ENCODE measurements around the gene PLAAT2. TPM values are rescaled to one million over a fixed set of nuclear protein-coding genes. Genes with fewer than 3 reads are reported as not detected.

Gene PLAAT2
- total and polyA plus RNA-seq, 12 donors = 0.35 to 3.7 TPM; not detected in 10

- H3K4me3 ChIP-seq = peak within 1 kb of the TSS; percentile 26 to 61 (median 54)
- H3K9me3 ChIP-seq = no peaks in the 10 kb centered on the region
- no peaks in the 10 kb centered on the region for H3K27me3 ChIP-seq
- WGBS, 2 donors = 19 to 31% methylated on average over 10 of the region's 10 CpGs
- ATAC-seq = peak; percentile 54 to 75 (median 64)
- peak in 2 of 9 donors; percentile 5 to 9 for TF ChIP-seq CTCF (IDR thresholded peaks at IDR 0.05)
- H3K27ac ChIP-seq = peak within 1 kb of the TSS; percentile 66 to 95 (median 85)
- peak; percentile 21 to 31 for DNase-seq
- peaks cover 0 to 25% (median 0%) of the 10 kb centered on the region in 9 donors for H3K36me3 ChIP-seq
- H3K4me1 ChIP-seq = peaks cover 8 to 79% (median 27%) of the 10 kb centered on the region in 9 donors
- intact Hi-C loops (cut with DNase I) = loop anchor here in 2 of 10 donors (1.0 to 10.0 kb wide), 3 partner anchors 41 to 78 kb away; partner anchors contain the start of gene PLAAT3 (in 2 of the 2)
These were observed 26.4 kb downstream of the PLAAT2 start, which contains the start of gene PLAAT4 for GRCh38 chr11:63536669-63537292. Gene PLAAT4, plus strand, starts transcription at chr11:63536808. Its CDS starts 61 bp downstream, at chr11:63536869.

- Histone ChIP-seq H3K27me3 (no peaks in the 10 kb centered on the region), H3K36me3 (peaks cover 0 to 16% (median 0%) of the 10 kb centered on the region in 9 donors), H3K4me3 (no peak overlapping the region), H3K9me3 (no peaks in the 10 kb centered on the region), H3K4me1 (peaks cover 8 to 76% (median 27%) of the 10 kb centered on the region in 9 donors), H3K27ac (peak overlapping the region in 4 of 10 donors; percentile 86 to 94 (median 88))
- ATAC-seq = no peak
- DNase-seq = no peak
- intact Hi-C loops (cut with DNase I) = loop anchor here in 1 of 10 donors (5.0 to 10.0 kb wide), 2 partner anchors 42 to 79 kb away; partner anchors contain the start of gene PLAAT3
- TF ChIP-seq CTCF (IDR thresholded peaks at IDR 0.05) = no peak
- whole genome bisulfite sequencing, 2 donors = 76 to 100% methylated on average over 1 of the region's 1 CpG
These were observed 27.4 kb downstream of the PLAAT2 start for GRCh38 chr11:63535734-63536133.

GRCh38 chr11:63534895-63535461 lies 28.2 kb downstream of the PLAAT2 start:
- H3K27me3 ChIP-seq = no peaks in the 10 kb centered on the region
- H3K4me1 ChIP-seq = peaks cover 8 to 73% (median 27%) of the 10 kb centered on the region in 9 donors
- intact Hi-C loops (cut with DNase I) = loop anchor here in 1 of 10 donors (5.0 to 10.0 kb wide), 2 partner anchors 42 to 80 kb away; partner anchors contain the start of gene PLAAT3
- H3K9me3 ChIP-seq = no peaks in the 10 kb centered on the region
- TF ChIP-seq CTCF (IDR thresholded peaks at IDR 0.05) = no peak
- peak overlapping the region in 1 of 10 donors; percentile 94 for H3K27ac ChIP-seq
- no peak for ATAC-seq
- no peak overlapping the region for H3K4me3 ChIP-seq
- DNase-seq = no peak
- 93 to 98% methylated on average over 5 of the region's 5 CpGs for WGBS, 2 donors
- peaks cover 0 to 9% (median 0%) of the 10 kb centered on the region in 9 donors for H3K36me3 ChIP-seq

- Histone ChIP-seq H3K36me3 (peaks cover 0 to under 1% (median 0%) of the 10 kb centered on the region in 9 donors), H3K27ac (peak overlapping the region in 1 of 10 donors; percentile 94), H3K4me3 (no peak overlapping the region), H3K4me1 (peaks cover 8 to 67% (median 27%) of the 10 kb centered on the region in 9 donors), H3K9me3 (no peaks in the 10 kb centered on the region), H3K27me3 (no peaks in the 10 kb centered on the region)
- TF ChIP-seq CTCF (IDR thresholded peaks at IDR 0.05) = no peak
- intact Hi-C loops (cut with DNase I) = loop anchor here in 1 of 10 donors (10.0 kb wide), 1 partner anchor 81 kb away; the partner anchor contains the start of gene PLAAT3
- ATAC-seq (no peak), DNase-seq (no peak)
- 63 to 81% methylated on average over 3 of the region's 3 CpGs for WGBS, 2 donors
These were observed 29.1 kb downstream of the PLAAT2 start for GRCh38 chr11:63534076-63534475.
